OCI-LY7 (cell line): ENCODE results near the gene ZNF672. TPM values are rescaled to one million over a fixed set of nuclear protein-coding genes. Genes with fewer than 3 reads are reported as not detected.

Experiments used
- BruUV-seq: library from RNA; stranded (reverse); fragments of 400-500 nt; replicated peaks from 2 replicates; lab custom pipeline; 2021; lab: Mats Ljungman, UMichigan
- CTCF ChIA-PET: fragments of 300-600 bp; sonication (Branson Sonifier 250); formaldehyde crosslinking; loops from one replicate; lab custom pipeline; 2022; ENCODE audit warnings: antibody characterized with exemption; ENCODE audit not compliant: unreplicated experiment; lab: Charles Lee
- POLR2A ChIA-PET: fragments of 300-600 bp; sonication (Branson Sonifier 250); formaldehyde crosslinking; loops from one replicate; lab custom pipeline; 2022; ENCODE audit warnings: antibody characterized with exemption; lab: Charles Lee
- DNase-seq: peaks from one replicate; pipeline ENCODE4 v3.0.0-alpha.2; 2015; ENCODE audit warnings: low spot score
- H2AFZ ChIP-seq: fragments of 200-600 bp; sonication (generic), shearing (Covaris generic); 2 replicates; pipeline ENCODE4 v1.6.1; 2014; ENCODE audit warnings: mild to moderate bottlenecking, antibody characterized with exemption, low read length, moderate library complexity
- H3K27ac ChIP-seq: fragments of 200-600 bp; sonication (generic); 2 replicates; pipeline ENCODE4 v1.5.1; 2014; ENCODE audit warnings: mixed run types, low read depth, mild to moderate bottlenecking, moderate library complexity, low read length, inconsistent platforms; ENCODE audit not compliant: poor library complexity, severe bottlenecking
- H3K36me3 ChIP-seq: fragments of 200-600 bp; sonication (generic); 2 replicates; pipeline ENCODE4 v1.6.1; 2014; ENCODE audit warnings: mild to moderate bottlenecking, antibody characterized with exemption, low read length, moderate library complexity, mixed read lengths; ENCODE audit not compliant: insufficient read depth
- H3K4me1 ChIP-seq: fragments of 200-600 bp; sonication (generic); 2 replicates; pipeline ENCODE4 v1.5.1; 2014; ENCODE audit warnings: mild to moderate bottlenecking, low read length; ENCODE audit not compliant: insufficient read depth, poor library complexity, severe bottlenecking
- H3K4me2 ChIP-seq: fragments of 200-600 bp; sonication (generic); 2 replicates; pipeline ENCODE4 v1.6.1; 2014; ENCODE audit warnings: mild to moderate bottlenecking, low read length
- H3K4me3 ChIP-seq: fragments of 200-600 bp; sonication (generic); 2 replicates; pipeline ENCODE4 v1.5.1; 2014; ENCODE audit warnings: mild to moderate bottlenecking, low read depth, low read length; ENCODE audit not compliant: poor library complexity, severe bottlenecking
- H3K79me2 ChIP-seq: fragments of 200-600 bp; sonication (generic); 2 replicates; pipeline ENCODE4 v1.6.1; 2016; ENCODE audit warnings: low read depth, mild to moderate bottlenecking, low read length, moderate library complexity, mixed read lengths; ENCODE audit not compliant: insufficient read depth
- H3K9me2 ChIP-seq: fragments of 200-600 bp; sonication (generic); 2 replicates; pipeline ENCODE4 v1.6.1; 2016; ENCODE audit warnings: mild to moderate bottlenecking, low read length, mixed read lengths; ENCODE audit not compliant: insufficient read depth
- H3K9me3 ChIP-seq: fragments of 200-600 bp; sonication (generic); 2 replicates; pipeline ENCODE4 v1.6.1; 2014; ENCODE audit warnings: mild to moderate bottlenecking, mixed run types, low read length, mixed read lengths
- H4K20me1 ChIP-seq: fragments of 200-600 bp; sonication (generic); 2 replicates; pipeline ENCODE4 v1.6.1; 2014; ENCODE audit warnings: mild to moderate bottlenecking, antibody characterized with exemption, low read length, moderate library complexity, mixed read lengths; ENCODE audit not compliant: insufficient read depth
- EZH2phosphoT487 ChIP-seq: fragments of 200-600 bp; sonication (generic); IDR thresholded peaks from 2 replicates; pipeline ENCODE4 v1.6.1; 2018; ENCODE audit warnings: low read depth, borderline replicate concordance, mild to moderate bottlenecking, mixed run types, antibody characterized with exemption, low read length, moderate library complexity, mixed read lengths
- intact Hi-C: fragments of 100-400 bp; cut with micrococcal nuclease; formaldehyde crosslinking; loops from one replicate; pipeline ENCODE4 v1.10.0; 2022; ENCODE audit not compliant: unreplicated experiment
- total RNA-seq, 2 experiments: library from RNA; depleted of rRNA in 1 of 2; stranded (reverse); fragments of >200 nt in 1 of 2; shearing (Covaris generic) in 1 of 2; gene quantifications; 2 replicates each; pipeline ENCODE4 v1.2.3, GENCODE V29; 2014 to 2022
- TF ChIP-seq, protein P1 (sequence below): fragments of 200-600 bp; sonication (generic); conservative IDR thresholded peaks from 2 replicates; pipeline ENCODE4 v1.5.1; 2014; ENCODE audit warnings: mild to moderate bottlenecking, antibody characterized with exemption, low read length, moderate library complexity, mixed read lengths

ZNF672 gene
- total RNA-seq, 2 experiments from 2014 or later = 52.7 to 56.1 TPM

DNA sequence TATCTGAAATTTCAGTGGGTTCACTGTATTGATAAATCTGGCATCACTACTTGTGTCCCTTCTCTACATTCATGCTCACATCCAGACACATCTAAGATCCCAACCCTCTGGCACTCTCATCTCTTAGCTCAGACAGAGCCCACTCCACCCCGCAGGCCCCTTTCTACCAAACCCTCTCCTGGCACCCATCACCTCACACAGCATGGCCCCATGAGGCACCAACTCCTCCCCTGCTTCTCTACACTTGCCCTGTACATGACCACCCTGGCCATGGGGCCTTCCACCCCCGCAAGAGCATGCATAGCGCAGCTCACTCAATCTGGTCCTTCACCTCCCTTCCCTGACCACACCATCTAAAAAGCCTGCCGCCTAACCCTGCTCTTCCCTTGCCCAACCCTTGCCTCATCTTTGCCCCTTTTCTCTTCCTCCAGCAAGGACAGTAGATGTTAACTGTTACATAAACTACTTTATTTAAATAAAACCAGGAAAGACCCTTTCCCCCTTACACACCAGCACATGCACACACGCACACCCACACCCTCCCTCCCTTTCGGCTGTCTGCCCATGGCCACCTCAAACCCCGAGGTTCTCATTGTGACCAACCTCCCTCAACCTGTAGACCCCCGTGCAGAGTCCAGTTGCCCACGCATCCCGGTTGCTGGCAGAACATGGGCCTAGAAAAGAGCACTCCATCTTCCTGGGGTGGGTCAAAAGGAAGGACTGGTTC is 27.9 kb upstream of the ZNF672 start:
- Histone ChIP-seq H3K27ac (no peak overlapping the region), H3K4me1 (peaks cover 15% of the 10 kb centered on the region), H2AFZ (no peak overlapping the region), H4K20me1 (no peaks in the 10 kb centered on the region), H3K9me3 (no peaks in the 10 kb centered on the region), H3K4me3 (no peak overlapping the region), H3K79me2 (no peaks in the 10 kb centered on the region), H3K4me2 (no peak overlapping the region), H3K9me2 (no peaks in the 10 kb centered on the region), H3K36me3 (peaks cover 24% of the 10 kb centered on the region; the same call in 1 of the 2 replicates)
- DNase-seq = no peak
- BruUV-seq = no TSS peak
- TF ChIP-seq, protein P1, sequence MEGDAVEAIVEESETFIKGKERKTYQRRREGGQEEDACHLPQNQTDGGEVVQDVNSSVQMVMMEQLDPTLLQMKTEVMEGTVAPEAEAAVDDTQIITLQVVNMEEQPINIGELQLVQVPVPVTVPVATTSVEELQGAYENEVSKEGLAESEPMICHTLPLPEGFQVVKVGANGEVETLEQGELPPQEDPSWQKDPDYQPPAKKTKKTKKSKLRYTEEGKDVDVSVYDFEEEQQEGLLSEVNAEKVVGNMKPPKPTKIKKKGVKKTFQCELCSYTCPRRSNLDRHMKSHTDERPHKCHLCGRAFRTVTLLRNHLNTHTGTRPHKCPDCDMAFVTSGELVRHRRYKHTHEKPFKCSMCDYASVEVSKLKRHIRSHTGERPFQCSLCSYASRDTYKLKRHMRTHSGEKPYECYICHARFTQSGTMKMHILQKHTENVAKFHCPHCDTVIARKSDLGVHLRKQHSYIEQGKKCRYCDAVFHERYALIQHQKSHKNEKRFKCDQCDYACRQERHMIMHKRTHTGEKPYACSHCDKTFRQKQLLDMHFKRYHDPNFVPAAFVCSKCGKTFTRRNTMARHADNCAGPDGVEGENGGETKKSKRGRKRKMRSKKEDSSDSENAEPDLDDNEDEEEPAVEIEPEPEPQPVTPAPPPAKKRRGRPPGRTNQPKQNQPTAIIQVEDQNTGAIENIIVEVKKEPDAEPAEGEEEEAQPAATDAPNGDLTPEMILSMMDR = no peak
- TF ChIP-seq EZH2phosphoT487 = no peak
- POLR2A ChIA-PET = no interaction called here
- intact Hi-C loops = loop anchor here (5.0 kb wide), 1 partner anchor 568 kb away; no protein-coding TSS in a partner anchor
- CTCF ChIA-PET = no interaction called here

DNA sequence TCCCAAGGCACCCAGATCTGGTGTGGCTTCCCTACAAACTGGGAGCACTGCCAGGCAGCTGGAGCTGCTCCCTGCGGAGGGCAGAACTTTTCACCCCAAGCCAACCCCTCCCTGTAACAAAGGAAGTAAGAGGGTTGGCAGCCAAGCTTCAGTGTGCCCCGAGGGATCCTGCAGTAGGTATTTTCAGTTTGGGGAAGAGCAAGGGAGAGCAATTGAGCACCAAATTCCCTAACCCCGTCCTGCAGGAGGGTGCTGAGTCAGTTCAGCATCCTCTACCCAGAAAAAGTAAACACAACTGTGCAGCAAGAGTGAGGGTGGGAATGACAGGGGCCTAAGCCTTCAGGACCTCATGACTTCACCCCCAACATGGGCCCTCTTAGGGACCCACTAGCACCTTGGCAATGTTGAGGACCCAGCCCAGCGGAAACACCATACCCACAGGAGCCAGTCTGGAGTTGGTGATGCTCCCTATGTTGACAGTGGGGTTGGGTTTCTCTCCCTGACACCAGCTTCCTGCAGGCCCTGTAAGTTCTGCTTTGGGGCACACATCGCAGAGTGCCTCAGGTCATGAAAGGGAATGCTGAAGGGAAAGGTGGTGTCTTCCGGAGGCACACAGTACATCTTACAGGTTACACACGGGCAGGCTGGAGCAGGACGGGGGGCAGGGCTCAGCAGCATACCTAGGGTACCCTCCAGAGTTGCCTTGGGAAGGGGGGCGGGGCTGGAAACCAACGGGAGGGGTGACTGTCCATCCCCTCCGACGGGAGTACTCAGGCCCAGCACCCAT is 27.1 kb upstream of the ZNF672 start:
- POLR2A ChIA-PET = no interaction called here
- DNase-seq = no peak
- BruUV-seq = no TSS peak
- H3K9me2 ChIP-seq = no peaks in the 10 kb centered on the region
- H3K36me3 ChIP-seq = peaks cover 30% of the 10 kb centered on the region
- H3K4me3 ChIP-seq = no peak overlapping the region
- CTCF ChIA-PET = no interaction called here
- H3K9me3 ChIP-seq = no peaks in the 10 kb centered on the region
- no peaks in the 10 kb centered on the region for H3K79me2 ChIP-seq
- peaks cover 7% of the 10 kb centered on the region for H3K4me1 ChIP-seq
- TF ChIP-seq EZH2phosphoT487 = no peak
- TF ChIP-seq, protein P1 = no peak
- no peak overlapping the region for H2AFZ ChIP-seq
- no peaks in the 10 kb centered on the region for H4K20me1 ChIP-seq
- H3K27ac ChIP-seq = no peak overlapping the region
- intact Hi-C loops = no loop called here
- H3K4me2 ChIP-seq = no peak overlapping the region
